ENCODE results near the gene FBXO21. TPM values are rescaled to one million over a fixed set of nuclear protein-coding genes. Genes with fewer than 3 reads are reported as not detected.

The FBXO21 gene, protein sequence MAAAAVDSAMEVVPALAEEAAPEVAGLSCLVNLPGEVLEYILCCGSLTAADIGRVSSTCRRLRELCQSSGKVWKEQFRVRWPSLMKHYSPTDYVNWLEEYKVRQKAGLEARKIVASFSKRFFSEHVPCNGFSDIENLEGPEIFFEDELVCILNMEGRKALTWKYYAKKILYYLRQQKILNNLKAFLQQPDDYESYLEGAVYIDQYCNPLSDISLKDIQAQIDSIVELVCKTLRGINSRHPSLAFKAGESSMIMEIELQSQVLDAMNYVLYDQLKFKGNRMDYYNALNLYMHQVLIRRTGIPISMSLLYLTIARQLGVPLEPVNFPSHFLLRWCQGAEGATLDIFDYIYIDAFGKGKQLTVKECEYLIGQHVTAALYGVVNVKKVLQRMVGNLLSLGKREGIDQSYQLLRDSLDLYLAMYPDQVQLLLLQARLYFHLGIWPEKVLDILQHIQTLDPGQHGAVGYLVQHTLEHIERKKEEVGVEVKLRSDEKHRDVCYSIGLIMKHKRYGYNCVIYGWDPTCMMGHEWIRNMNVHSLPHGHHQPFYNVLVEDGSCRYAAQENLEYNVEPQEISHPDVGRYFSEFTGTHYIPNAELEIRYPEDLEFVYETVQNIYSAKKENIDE
- 139 and 148 TPM in 2 replicates for total RNA-seq

DNA sequence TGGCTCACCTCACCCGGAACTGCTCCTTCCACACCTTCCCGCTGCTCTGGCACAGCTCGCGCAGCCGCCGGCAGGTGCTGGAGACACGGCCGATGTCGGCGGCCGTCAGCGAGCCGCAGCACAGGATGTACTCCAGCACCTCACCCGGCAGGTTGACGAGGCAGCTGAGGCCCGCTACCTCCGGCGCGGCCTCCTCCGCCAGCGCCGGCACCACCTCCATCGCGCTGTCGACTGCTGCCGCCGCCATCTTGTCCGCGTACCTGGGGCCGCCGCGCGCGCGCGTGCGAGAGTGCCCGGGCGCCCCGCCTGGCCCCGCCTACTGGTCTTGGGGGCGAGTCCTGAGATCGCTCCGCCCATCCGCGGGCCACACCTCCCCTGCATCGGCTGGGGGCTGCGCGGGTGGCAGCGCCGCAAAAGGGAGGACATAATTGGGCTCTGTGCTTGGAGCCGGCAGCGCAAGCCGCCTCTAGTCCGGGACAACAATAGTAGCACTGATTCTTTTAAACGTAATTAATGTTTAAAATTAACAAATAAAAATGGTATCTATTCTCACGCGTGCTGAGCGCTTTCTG is at the start of gene FBXO21:
TSS of gene FBXO21 (minus strand) at position 261 of the 572 bp plus-strand sequence. CDS start at position 247, 14 bp downstream.

Other genes with a start within 250 kb of the FBXO21 start
- gene TESC, start 91.1 kb downstream of the FBXO21 start, total RNA-seq = not detected in 2 replicates
- gene NOS1, start 171.2 kb upstream of the FBXO21 start, total RNA-seq = under 0.01 TPM in 1 of 2 replicates, not detected in the other